Ectodermal cell (in vitro differentiated cells): ENCODE data around the gene ADSL.

Source experiments
- H3K27ac ChIP-seq: 2 replicates; pipeline ENCODE4 v1.7.0; 2013; ENCODE audit warnings: mild to moderate bottlenecking, low read depth, low read length; ENCODE audit not compliant: insufficient read depth, poor library complexity, severe bottlenecking
- H3K27me3 ChIP-seq: 2 replicates; pipeline ENCODE4 v1.7.0; 2013; ENCODE audit warnings: mild to moderate bottlenecking, low read length; ENCODE audit not compliant: insufficient read depth, control insufficient read depth, poor library complexity, severe bottlenecking
- H3K36me3 ChIP-seq: one replicate; pipeline ENCODE4 v1.7.0; 2013; ENCODE audit warnings: low read length; ENCODE audit not compliant: control insufficient read depth, insufficient read depth
- H3K4me1 ChIP-seq: one replicate; pipeline ENCODE4 v1.7.0; 2013; ENCODE audit warnings: low read length; ENCODE audit not compliant: control insufficient read depth, insufficient read depth
- H3K4me3 ChIP-seq: 2 replicates; pipeline ENCODE4 v1.7.0; 2013; ENCODE audit warnings: low read depth, low read length, control low read depth; ENCODE audit not compliant: insufficient read depth
- H3K9me3 ChIP-seq: 2 replicates; pipeline ENCODE4 v1.7.0; 2013; ENCODE audit warnings: mild to moderate bottlenecking, low read length, moderate library complexity; ENCODE audit not compliant: control insufficient read depth
- WGBS, 2 experiments: methylation state at CpG; one replicate each; pipeline ENCODE4 v1.1.7; 2013; ENCODE audit warnings: missing lambda C conversion rate in 2 of 2; 5-methylcytosine and 5-hydroxymethylcytosine counted together

The ADSL gene

DNA sequence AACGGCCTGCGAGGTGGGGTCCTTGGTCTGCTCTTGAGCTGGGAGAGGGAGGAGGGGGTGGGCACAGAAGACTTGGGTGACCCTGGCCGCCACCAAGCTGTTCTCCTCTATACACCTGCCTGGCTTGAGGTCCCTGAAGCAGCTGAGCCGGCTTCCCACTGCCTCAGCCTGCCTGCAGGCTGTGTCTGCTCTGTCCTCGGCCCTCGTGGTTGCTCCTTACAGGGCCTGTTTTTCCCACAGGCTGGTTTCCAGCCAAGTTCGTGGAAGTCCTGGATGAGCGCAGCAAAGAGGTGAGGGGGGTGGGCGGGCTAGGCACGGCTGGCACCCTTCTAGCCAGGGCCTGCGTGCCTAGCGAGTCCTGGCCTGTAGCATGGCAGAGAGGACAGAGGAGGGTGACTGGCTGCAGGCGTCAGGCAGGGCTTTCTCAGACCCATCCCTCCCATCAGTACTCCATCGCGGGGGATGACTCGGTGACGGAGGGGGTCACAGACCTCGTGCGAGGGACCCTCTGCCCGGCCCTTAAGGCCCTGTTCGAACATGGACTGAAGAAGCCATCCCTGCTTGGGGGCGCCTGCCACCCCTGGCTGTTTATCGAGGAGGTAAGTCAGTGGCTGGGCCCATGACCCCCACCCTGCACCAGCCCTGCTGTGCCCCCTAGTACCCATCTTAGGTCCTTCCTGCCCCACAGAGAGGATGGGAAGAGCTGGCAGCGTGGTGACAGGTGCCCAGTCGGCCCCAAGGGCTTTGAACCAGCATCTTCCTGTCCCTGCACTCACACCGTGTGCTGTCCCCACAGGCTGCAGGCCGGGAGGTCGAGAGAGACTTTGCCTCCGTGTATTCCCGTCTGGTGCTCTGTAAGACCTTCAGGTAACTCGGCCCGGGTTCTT, 61.8 kb downstream of the ADSL start:
- H3K36me3 ChIP-seq, result peaks cover 37% of the 10 kb centered on the region
- H3K9me3 ChIP-seq, result no peaks in the 10 kb centered on the region
- 96% methylated on average over 32 of the region's 32 CpGs for WGBS, 2 experiments
- H3K4me1 ChIP-seq, result no peaks in the 10 kb centered on the region
- no peak overlapping the region for H3K27ac ChIP-seq
- H3K4me3 ChIP-seq, result no peak overlapping the region
- no peaks in the 10 kb centered on the region for H3K27me3 ChIP-seq

DNA sequence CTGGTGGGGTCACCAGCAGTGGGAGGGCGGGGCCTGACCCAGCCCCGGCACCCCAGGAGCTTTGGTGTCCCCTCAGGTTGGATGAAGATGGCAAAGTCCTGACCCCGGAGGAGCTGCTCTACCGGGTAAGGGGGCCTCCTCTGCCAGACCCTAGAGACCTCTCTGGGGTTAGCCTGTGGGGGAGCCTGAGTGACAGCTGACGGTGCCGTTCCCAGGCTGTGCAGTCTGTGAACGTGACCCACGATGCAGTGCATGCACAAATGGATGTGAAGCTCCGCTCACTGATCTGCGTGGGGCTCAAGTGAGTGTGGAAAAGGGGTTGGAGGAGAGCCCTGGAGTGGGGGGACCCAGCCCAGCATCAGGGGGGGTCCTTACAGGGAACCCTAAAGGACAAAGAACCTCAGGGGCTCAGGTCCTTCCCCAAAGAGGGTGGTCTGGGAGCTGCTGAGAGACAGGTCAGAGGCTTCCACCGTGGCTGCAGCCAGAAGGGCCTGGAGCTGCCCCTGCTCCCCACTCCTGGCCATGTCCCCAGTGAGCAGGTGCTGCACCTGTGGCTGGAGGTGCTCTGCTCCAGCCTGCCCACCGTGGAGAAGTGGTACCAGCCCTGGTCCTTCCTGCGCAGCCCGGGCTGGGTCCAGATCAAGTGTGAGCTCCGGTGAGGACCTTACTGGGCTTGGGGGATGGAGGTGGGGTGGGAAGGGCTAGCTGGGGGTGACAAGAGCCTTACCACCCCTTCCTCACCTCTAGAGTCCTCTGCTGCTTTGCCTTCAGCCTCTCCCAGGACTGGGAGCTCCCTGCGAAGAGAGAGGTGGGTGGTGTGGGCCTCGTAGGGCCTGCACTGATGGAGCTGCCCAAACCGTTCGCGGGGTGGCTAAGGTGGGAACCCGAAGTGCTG, 62.7 kb downstream of the ADSL start:
- Histone ChIP-seq H3K27ac (no peak overlapping the region), H3K4me1 (no peaks in the 10 kb centered on the region), H3K36me3 (peaks cover 37% of the 10 kb centered on the region), H3K27me3 (no peaks in the 10 kb centered on the region), H3K4me3 (no peak overlapping the region), H3K9me3 (no peaks in the 10 kb centered on the region)
- 95 to 96% methylated on average over 21 of the region's 21 CpGs for WGBS, 2 experiments

DNA sequence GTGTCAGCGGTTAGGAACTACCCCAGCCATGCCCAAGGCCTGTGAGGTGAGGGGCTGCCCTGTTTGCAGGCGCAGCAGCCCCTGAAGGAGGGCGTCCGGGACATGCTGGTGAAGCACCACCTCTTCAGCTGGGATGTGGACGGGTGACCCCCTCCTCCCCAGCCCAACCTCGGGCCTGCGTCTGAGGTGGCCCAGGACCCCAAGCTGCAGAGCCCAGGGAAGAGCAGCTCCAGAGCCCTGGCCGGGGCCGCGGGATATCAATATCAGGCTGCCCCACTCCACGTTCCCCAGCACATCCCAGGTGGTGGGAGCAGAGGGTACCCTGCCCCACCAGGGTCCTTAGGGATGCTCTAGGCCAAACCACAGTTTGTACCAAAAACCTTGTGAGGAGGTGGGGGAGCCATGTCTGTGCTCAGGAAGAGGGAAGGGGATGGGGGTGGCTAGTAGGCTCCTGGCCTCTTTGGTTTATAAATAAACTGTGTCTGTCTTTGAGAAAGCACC, 63.4 kb downstream of the ADSL start:
- H3K27me3 ChIP-seq, result no peaks in the 10 kb centered on the region
- H3K9me3 ChIP-seq, result no peaks in the 10 kb centered on the region
- 94 to 97% methylated on average over 11 of the region's 11 CpGs for WGBS, 2 experiments
- peaks cover 34% of the 10 kb centered on the region for H3K36me3 ChIP-seq
- H3K27ac ChIP-seq, result no peak overlapping the region
- H3K4me3 ChIP-seq, result no peak overlapping the region
- no peaks in the 10 kb centered on the region for H3K4me1 ChIP-seq

DNA sequence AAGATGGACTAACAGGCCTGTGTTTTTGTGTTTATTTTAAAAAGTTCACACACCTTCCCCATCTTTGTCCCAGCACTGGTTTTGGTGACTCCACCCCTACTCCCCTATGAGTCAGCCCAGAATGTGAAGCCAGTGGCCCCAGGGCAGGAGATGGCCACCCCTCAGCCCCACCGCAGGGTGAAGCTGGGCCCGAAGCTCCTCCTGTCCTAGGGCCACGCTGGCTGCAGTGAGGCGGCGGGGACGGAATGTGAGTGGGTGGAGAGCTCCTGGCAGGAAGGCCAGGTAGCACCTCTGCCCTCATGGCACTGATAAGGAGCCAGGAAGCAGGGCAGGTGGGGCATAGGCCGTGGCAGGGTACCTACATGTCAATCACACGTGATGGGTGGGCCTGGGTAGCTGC, 64.0 kb downstream of the ADSL start:
- Histone ChIP-seq H3K27ac (no peak overlapping the region), H3K36me3 (peaks cover 29% of the 10 kb centered on the region), H3K9me3 (no peaks in the 10 kb centered on the region), H3K4me1 (no peaks in the 10 kb centered on the region), H3K27me3 (no peaks in the 10 kb centered on the region), H3K4me3 (no peak overlapping the region)
- WGBS, 2 experiments, result 94 to 96% methylated on average over 8 of the region's 8 CpGs

DNA sequence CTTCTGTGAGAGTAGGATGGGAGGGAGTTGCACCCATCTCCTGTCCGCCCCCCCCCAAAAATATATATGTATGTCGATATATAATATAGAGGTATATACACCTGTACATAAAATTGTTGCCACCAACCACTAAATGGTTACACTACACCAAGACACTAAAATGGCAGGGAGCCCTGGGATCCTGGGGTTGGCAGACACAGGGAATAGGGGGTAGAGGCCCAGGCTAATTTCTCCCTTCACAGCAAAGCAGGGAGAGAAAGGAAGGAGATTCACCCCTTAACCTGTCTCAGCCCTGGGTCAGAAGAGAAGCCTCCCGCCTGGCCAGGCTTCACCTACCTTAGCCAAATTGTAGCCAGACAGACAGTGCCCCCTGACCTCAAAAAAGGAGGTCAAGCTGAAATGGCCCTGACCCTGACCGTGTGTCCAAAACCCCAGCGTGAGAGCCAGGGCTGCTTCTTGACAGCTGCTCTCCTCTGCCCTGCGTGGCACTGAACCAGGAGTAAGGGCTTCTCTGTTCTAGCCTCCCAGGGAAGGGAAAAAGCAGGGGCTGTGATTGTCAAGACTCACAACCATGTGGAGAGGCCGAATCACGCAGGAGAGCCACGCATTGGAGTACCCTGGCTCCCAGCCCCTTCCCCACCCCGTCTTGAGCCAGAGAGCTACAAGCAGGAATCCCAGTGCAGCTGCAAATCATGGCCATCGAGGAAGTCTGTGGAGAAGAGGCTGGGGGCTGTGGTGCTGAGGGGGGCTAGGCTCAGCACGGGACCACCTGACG, 64.6 kb downstream of the ADSL start:
- Histone ChIP-seq H3K9me3 (no peaks in the 10 kb centered on the region), H3K36me3 (peaks cover 29% of the 10 kb centered on the region), H3K27me3 (no peaks in the 10 kb centered on the region), H3K27ac (no peak overlapping the region), H3K4me1 (no peaks in the 10 kb centered on the region), H3K4me3 (no peak overlapping the region)
- 95 to 97% methylated on average over 11 of the region's 13 CpGs for WGBS, 2 experiments

DNA sequence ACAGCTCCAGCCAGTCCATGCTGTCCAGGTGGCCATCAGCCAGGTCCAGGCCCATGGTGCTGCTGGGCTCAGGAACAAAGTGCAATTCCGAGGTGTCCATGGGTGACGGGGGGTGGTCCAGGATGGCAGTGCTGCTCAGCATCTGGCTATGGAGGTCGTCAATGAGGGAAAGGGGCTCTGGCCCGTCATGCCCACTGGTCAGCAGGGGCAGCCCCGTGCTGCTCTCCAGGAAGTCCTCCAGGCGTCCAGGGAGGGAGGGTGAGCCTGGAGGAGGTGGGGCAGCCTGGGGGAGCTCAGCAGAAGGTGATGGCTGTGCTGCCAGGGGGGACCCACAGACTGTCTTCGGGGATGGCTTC, 65.2 kb downstream of the ADSL start:
- Histone ChIP-seq H3K4me1 (no peaks in the 10 kb centered on the region), H3K27ac (no peak overlapping the region), H3K27me3 (no peaks in the 10 kb centered on the region), H3K9me3 (no peaks in the 10 kb centered on the region), H3K4me3 (no peak overlapping the region), H3K36me3 (peaks cover 28% of the 10 kb centered on the region)
- WGBS, 2 experiments, result 93 to 96% methylated on average over 7 of the region's 7 CpGs

DNA sequence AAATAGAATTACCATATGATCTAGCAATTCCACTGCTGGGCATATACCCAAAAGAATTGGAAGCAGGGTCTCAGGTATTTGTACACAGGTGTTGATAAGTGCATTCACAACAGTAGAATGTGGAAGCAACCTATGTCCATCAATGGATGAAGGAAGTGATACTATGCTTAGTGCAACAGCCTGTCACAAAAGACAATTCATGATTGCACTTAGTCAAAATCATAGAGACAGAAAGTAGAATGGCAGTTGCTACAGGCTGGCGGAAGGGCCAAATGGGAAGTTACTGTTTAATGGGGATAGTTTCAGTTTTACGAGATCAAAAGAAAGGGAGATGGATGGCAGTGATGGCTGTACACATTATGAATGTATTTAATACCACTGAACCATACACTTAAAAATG, 66.1 kb downstream of the ADSL start:
- Histone ChIP-seq H3K4me3 (no peak overlapping the region), H3K27me3 (no peaks in the 10 kb centered on the region), H3K4me1 (no peaks in the 10 kb centered on the region), H3K36me3 (peaks cover 20% of the 10 kb centered on the region), H3K27ac (no peak overlapping the region), H3K9me3 (no peaks in the 10 kb centered on the region)
- 94 to 96% methylated on average over 2 of the region's 2 CpGs for WGBS, 2 experiments

DNA sequence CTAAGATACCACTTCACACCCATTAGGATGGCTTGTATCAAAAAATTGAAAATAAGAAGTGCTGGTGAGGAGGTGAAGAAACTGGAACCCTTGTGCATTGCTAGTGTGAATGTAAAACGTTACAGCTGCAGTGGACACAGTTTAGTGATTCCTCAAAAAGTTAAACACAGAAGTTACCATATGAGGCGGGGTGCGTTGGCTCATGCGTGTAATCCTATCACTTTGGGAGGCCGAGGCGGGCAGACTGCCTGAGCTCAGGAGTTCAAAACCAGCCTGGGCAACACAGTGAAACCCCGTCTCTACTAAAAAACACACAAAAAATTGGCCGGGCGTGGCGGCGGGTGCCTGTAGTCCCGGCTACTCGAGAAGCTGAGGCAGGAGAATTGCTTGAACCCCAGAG, 67.6 kb downstream of the ADSL start:
- peaks cover 3% of the 10 kb centered on the region for H3K4me1 ChIP-seq
- H3K27me3 ChIP-seq, result no peaks in the 10 kb centered on the region
- H3K27ac ChIP-seq, result no peak overlapping the region
- WGBS, 2 experiments, result 91 to 96% methylated on average over 13 of the region's 13 CpGs
- H3K4me3 ChIP-seq, result no peak overlapping the region
- H3K36me3 ChIP-seq, result peaks cover 12% of the 10 kb centered on the region
- H3K9me3 ChIP-seq, result no peaks in the 10 kb centered on the region

DNA sequence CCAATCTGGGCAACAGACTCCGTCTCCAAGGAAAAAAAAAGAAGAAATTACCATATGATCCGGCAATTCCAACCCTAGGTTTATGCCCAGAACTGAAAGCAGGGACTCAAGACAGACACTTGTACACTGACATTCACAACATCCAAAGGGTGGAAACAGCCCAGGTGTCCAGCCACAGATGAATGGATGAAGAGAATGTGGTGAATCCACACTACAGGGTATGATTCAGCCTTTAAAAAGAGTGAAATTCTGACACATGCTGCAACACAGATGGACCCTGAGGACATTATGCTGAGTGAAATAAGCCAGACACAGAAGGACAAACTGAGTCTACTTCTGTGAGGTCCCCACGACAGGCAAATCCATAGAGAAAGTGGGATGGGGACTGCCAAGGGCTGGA, 68.0 kb downstream of the ADSL start:
- WGBS, 2 experiments, result 86 to 93% methylated on average over 2 to 3 of the region's 3 CpGs
- H3K27ac ChIP-seq, result no peak overlapping the region
- H3K36me3 ChIP-seq, result peaks cover 12% of the 10 kb centered on the region
- H3K9me3 ChIP-seq, result no peaks in the 10 kb centered on the region
- H3K4me1 ChIP-seq, result peaks cover 6% of the 10 kb centered on the region
- no peaks in the 10 kb centered on the region for H3K27me3 ChIP-seq
- H3K4me3 ChIP-seq, result no peak overlapping the region
